ENCODE data around the gene SLC25A21.
"Not testable (repeated sequence)": the region's sequence is repeated elsewhere in the genome, so short reads cannot be mapped to it uniquely, and the experiment has no call there.

DNA sequence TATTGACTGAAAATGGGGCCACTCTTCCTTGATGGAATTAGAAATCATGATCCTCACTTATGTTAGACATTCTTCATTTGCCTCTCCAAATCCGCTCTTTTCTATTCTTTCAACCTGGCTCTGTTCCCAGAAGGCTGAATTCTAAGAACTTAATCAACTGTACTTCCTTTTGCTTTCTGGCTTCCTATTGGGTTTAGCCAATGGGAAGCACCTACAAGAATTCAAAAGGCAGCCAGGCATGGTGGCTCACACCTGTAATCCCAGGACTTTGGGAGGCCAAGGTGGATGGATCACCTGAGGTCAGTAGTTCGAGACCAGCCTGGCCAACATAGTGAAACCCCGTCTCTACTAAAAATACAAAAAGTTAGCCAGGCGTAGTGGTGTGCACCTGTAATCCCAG, 98.1 kb downstream of the SLC25A21 start:
- TF ChIP-seq GLIS3 (CRISPR knock-in tag; IDR thresholded peaks at IDR 0.05); RARB (CRISPR knock-in tag; IDR thresholded peaks at IDR 0.05); ZC3H10 (CRISPR knock-in tag; IDR thresholded peaks at IDR 0.05); ARNTL (CRISPR knock-in tag; IDR thresholded peaks at IDR 0.05; ENCODE audit: borderline replicate concordance, low read depth); SNAI2 (CRISPR knock-in tag; IDR thresholded peaks at IDR 0.05); ZNF8 (CRISPR knock-in tag; IDR thresholded peaks at IDR 0.05); TCF4 (CRISPR knock-in tag; IDR thresholded peaks at IDR 0.05; ENCODE audit: borderline replicate concordance); BACH2 (CRISPR knock-in tag; IDR thresholded peaks at IDR 0.05; ENCODE audit: borderline replicate concordance); POU6F1 (CRISPR knock-in tag; IDR thresholded peaks at IDR 0.05; ENCODE audit: borderline replicate concordance, low read depth); ISL1 (CRISPR knock-in tag; IDR thresholded peaks at IDR 0.05); ZNF565 (CRISPR knock-in tag; conservative IDR thresholded peaks at IDR 0.05; ENCODE audit: low read depth); ZFP3 (CRISPR knock-in tag; IDR thresholded peaks at IDR 0.05): not testable (repeated sequence)
- TF ChIP-seq, protein P1, sequence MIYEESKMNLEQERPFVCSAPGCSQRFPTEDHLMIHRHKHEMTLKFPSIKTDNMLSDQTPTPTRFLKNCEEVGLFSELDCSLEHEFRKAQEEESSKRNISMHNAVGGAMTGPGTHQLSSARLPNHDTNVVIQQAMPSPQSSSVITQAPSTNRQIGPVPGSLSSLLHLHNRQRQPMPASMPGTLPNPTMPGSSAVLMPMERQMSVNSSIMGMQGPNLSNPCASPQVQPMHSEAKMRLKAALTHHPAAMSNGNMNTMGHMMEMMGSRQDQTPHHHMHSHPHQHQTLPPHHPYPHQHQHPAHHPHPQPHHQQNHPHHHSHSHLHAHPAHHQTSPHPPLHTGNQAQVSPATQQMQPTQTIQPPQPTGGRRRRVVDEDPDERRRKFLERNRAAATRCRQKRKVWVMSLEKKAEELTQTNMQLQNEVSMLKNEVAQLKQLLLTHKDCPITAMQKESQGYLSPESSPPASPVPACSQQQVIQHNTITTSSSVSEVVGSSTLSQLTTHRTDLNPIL (CRISPR knock-in tag; IDR thresholded peaks at IDR 0.05; ENCODE audit: low read depth), result not testable (repeated sequence)
- TF ChIP-seq, protein P2, sequence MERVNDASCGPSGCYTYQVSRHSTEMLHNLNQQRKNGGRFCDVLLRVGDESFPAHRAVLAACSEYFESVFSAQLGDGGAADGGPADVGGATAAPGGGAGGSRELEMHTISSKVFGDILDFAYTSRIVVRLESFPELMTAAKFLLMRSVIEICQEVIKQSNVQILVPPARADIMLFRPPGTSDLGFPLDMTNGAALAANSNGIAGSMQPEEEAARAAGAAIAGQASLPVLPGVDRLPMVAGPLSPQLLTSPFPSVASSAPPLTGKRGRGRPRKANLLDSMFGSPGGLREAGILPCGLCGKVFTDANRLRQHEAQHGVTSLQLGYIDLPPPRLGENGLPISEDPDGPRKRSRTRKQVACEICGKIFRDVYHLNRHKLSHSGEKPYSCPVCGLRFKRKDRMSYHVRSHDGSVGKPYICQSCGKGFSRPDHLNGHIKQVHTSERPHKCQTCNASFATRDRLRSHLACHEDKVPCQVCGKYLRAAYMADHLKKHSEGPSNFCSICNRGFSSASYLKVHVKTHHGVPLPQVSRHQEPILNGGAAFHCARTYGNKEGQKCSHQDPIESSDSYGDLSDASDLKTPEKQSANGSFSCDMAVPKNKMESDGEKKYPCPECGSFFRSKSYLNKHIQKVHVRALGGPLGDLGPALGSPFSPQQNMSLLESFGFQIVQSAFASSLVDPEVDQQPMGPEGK (CRISPR knock-in tag; IDR thresholded peaks at IDR 0.05; ENCODE audit: borderline replicate concordance), result not testable (repeated sequence)
